Astrocyte (in vitro differentiated cells and primary cell): ENCODE data around the gene LYRM7. TPM values are rescaled to one million over a fixed set of nuclear protein-coding genes. Genes with fewer than 3 reads are reported as not detected.
"Not testable (repeated sequence)": the region's sequence is repeated elsewhere in the genome, so short reads cannot be mapped to it uniquely, and the experiment has no call there.

Experiments
- DNase-seq: peaks from one replicate; pipeline ENCODE4 v3.0.0-alpha.2; 2010; ENCODE audit warnings: low read depth
- FAIRE-seq: peaks from 2 replicates; lab custom pipeline; 2011; peaks lifted over from hg19 to GRCh38; lab: Jason Lieb, UNC
- H2AFZ ChIP-seq: 2 replicates; pipeline ENCODE4 v1.6.0; 2012; ENCODE audit warnings: low read depth, low read length, inconsistent platforms
- H3K27ac ChIP-seq: 2 replicates; pipeline ENCODE4 v1.5.1; 2011; ENCODE audit warnings: low read depth, low read length, inconsistent platforms
- H3K27me3 ChIP-seq: 2 replicates; pipeline ENCODE4 v1.6.0; 2011; ENCODE audit warnings: low read length, inconsistent platforms; ENCODE audit not compliant: insufficient read depth
- H3K36me3 ChIP-seq: 2 replicates; pipeline ENCODE4 v1.5.1; 2011; ENCODE audit warnings: low read length, inconsistent platforms; ENCODE audit not compliant: insufficient read depth
- H3K4me1 ChIP-seq: 2 replicates; pipeline ENCODE4 v1.5.1; 2011; ENCODE audit warnings: low read length, inconsistent platforms; ENCODE audit not compliant: insufficient read depth
- H3K4me2 ChIP-seq: 2 replicates; pipeline ENCODE4 v1.6.0; 2012; ENCODE audit warnings: low read length, inconsistent platforms
- H3K4me3 ChIP-seq: 2 replicates; pipeline ENCODE4 v1.5.1; 2011; ENCODE audit warnings: low read depth, mild to moderate bottlenecking, low read length, inconsistent platforms; ENCODE audit not compliant: insufficient read depth
- H3K79me2 ChIP-seq: 2 replicates; pipeline ENCODE4 v1.6.0; 2012; ENCODE audit warnings: mild to moderate bottlenecking, low read length, inconsistent platforms; ENCODE audit not compliant: insufficient read depth
- H3K9ac ChIP-seq: 2 replicates; pipeline ENCODE4 v1.6.0; 2012; ENCODE audit warnings: mild to moderate bottlenecking, low read length, inconsistent platforms
- H3K9me3 ChIP-seq: 2 replicates; pipeline ENCODE4 v1.5.1; 2012; ENCODE audit warnings: low read depth, mild to moderate bottlenecking, low read length, inconsistent platforms; ENCODE audit not compliant: insufficient read depth
- H4K20me1 ChIP-seq: 2 replicates; pipeline ENCODE4 v1.6.0; 2012; ENCODE audit warnings: low read length, inconsistent platforms; ENCODE audit not compliant: insufficient read depth
- H3K27ac Mint-ChIP-seq: one replicate; pipeline ENCODE4 v1.8.0; 2021; ENCODE audit warnings: mild to moderate bottlenecking, mixed read lengths; ENCODE audit not compliant: unreplicated experiment
- H3K27me3 Mint-ChIP-seq: one replicate; pipeline ENCODE4 v1.8.0; 2021; ENCODE audit warnings: low read depth, mixed read lengths; ENCODE audit not compliant: unreplicated experiment
- H3K36me3 Mint-ChIP-seq: one replicate; pipeline ENCODE4 v1.8.0; 2021; ENCODE audit warnings: low read depth, mixed read lengths; ENCODE audit not compliant: unreplicated experiment
- H3K4me1 Mint-ChIP-seq: one replicate; pipeline ENCODE4 v1.8.0; 2021; ENCODE audit warnings: low read depth, mixed read lengths; ENCODE audit not compliant: unreplicated experiment
- H3K4me3 Mint-ChIP-seq: one replicate; pipeline ENCODE4 v1.8.0; 2021; ENCODE audit warnings: mild to moderate bottlenecking, moderate library complexity, mixed read lengths; ENCODE audit not compliant: unreplicated experiment
- H3K9me3 Mint-ChIP-seq: one replicate; pipeline ENCODE4 v1.8.0; 2021; ENCODE audit warnings: mild to moderate bottlenecking, mixed read lengths; ENCODE audit not compliant: unreplicated experiment
- CTCF ChIP-seq: IDR thresholded peaks from 2 replicates; pipeline ENCODE4 v1.5.1; 2011; ENCODE audit warnings: low read depth, mild to moderate bottlenecking, inconsistent platforms, low read length, moderate library complexity; ENCODE audit not compliant: insufficient read depth
- EZH2 ChIP-seq: IDR thresholded peaks from 2 replicates; pipeline ENCODE4 v1.6.1; 2012; ENCODE audit warnings: mild to moderate bottlenecking, low read length, inconsistent platforms; ENCODE audit not compliant: insufficient read depth
- total RNA-seq: library from RNA; stranded (reverse); gene quantifications from 2 replicates; pipeline ENCODE4 v1.2.1, GENCODE V29; 2021

The LYRM7 gene
- total RNA-seq, 1 donor from 2014 or later: 7.0 TPM

- no peak overlapping the region for H3K4me3 Mint-ChIP-seq
- no peak for DNase-seq
- no peaks in the 10 kb centered on the region for H3K4me1 Mint-ChIP-seq
- Histone ChIP-seq H3K79me2 (no peaks in the 10 kb centered on the region), H4K20me1 (no peaks in the 10 kb centered on the region), H3K4me1 (no peaks in the 10 kb centered on the region), H2AFZ (no peak overlapping the region), H3K36me3 (no peaks in the 10 kb centered on the region), H3K4me2 (no peak overlapping the region), H3K27ac (no peak overlapping the region), H3K4me3 (no peak overlapping the region), H3K9ac (no peak overlapping the region), H3K9me3 (no peaks in the 10 kb centered on the region), H3K27me3 (no peaks in the 10 kb centered on the region)
- no peak overlapping the region for H3K27ac Mint-ChIP-seq
- no peaks in the 10 kb centered on the region for H3K27me3 Mint-ChIP-seq
- no peaks in the 10 kb centered on the region for H3K9me3 Mint-ChIP-seq
- no peak for FAIRE-seq
- TF ChIP-seq EZH2: no peak
- TF ChIP-seq CTCF: no peak
- H3K36me3 Mint-ChIP-seq: no peaks in the 10 kb centered on the region
Measured at GRCh38 chr5:131252824-131253171, 82.1 kb downstream of the LYRM7 start.

- H3K4me3 Mint-ChIP-seq, H3K4me2 ChIP-seq, H3K36me3 Mint-ChIP-seq, H2AFZ ChIP-seq, H3K79me2 ChIP-seq, H3K27ac Mint-ChIP-seq, H4K20me1 ChIP-seq, H3K4me1 ChIP-seq, FAIRE-seq, H3K36me3 ChIP-seq, H3K9me3 ChIP-seq, H3K9ac ChIP-seq, H3K27me3 ChIP-seq, H3K4me1 Mint-ChIP-seq, H3K27ac ChIP-seq, H3K27me3 Mint-ChIP-seq, H3K4me3 ChIP-seq, DNase-seq, H3K9me3 Mint-ChIP-seq: not testable (repeated sequence)
Measured at GRCh38 chr5:131254025-131254424, 83.3 kb downstream of the LYRM7 start.

GRCh38 chr5:131254741-131255140, 84.0 kb downstream of the LYRM7 start:
- H3K79me2 ChIP-seq: no peaks in the 10 kb centered on the region
- no peak overlapping the region for H2AFZ ChIP-seq
- Mint-ChIP-seq H3K4me1 (no peaks in the 10 kb centered on the region), H3K36me3 (no peaks in the 10 kb centered on the region), H3K4me3 (no peak overlapping the region), H3K27ac (no peak overlapping the region), H3K9me3 (no peaks in the 10 kb centered on the region), H3K27me3 (no peaks in the 10 kb centered on the region)
- no peaks in the 10 kb centered on the region for H4K20me1 ChIP-seq
- FAIRE-seq (no peak), DNase-seq (no peak)
- H3K4me3 ChIP-seq: no peak overlapping the region
- H3K4me2 ChIP-seq: no peak overlapping the region
- H3K27me3 ChIP-seq: no peaks in the 10 kb centered on the region
- no peaks in the 10 kb centered on the region for H3K36me3 ChIP-seq
- TF ChIP-seq CTCF (no peak), EZH2 (no peak)
- H3K4me1 ChIP-seq: no peaks in the 10 kb centered on the region
- H3K9ac ChIP-seq: no peak overlapping the region
- H3K9me3 ChIP-seq: no peaks in the 10 kb centered on the region
- H3K27ac ChIP-seq: no peak overlapping the region

Other genes starting within 250 kb of the LYRM7 start
- 217 and 243 TPM in 2 replicates for gene HINT1, start 5.7 kb upstream of the LYRM7 start, total RNA-seq
- 18.5 and 24.1 TPM in 2 replicates for gene CDC42SE2, start 93.1 kb downstream of the LYRM7 start, total RNA-seq